GM19324 (cell line): ENCODE data around the gene TFEB.

Experiments used
- ATAC-seq: cut with Tn5 transposase; IDR thresholded peaks from one replicate; pipeline ENCODE4 v1.9.1; 2021; ENCODE audit warnings: mild to moderate bottlenecking, moderate library complexity; ENCODE audit not compliant: unreplicated experiment, low FRiP score

Gene TFEB

GRCh38 chr6:41693281-41694240 lies 41.8 kb downstream of the TFEB start:
- ATAC-seq: no peak

GRCh38 chr6:41692730-41693129 lies 42.7 kb downstream of the TFEB start:
- ATAC-seq: no peak

- no peak for ATAC-seq
Observed at GRCh38 chr6:41692080-41692675, 43.2 kb downstream of the TFEB start.

- no peak for ATAC-seq
Observed at GRCh38 chr6:41691426-41692079, 43.9 kb downstream of the TFEB start.

- ATAC-seq: no peak
Observed at GRCh38 chr6:41690541-41691330, 44.7 kb downstream of the TFEB start.

GRCh38 chr6:41689171-41690008 lies 46.0 kb downstream of the TFEB start:
- no peak for ATAC-seq

GRCh38 chr6:41688256-41688965 lies 47.0 kb downstream of the TFEB start:
- ATAC-seq: no peak

- ATAC-seq: no peak
Observed at GRCh38 chr6:41687501-41688175, 47.8 kb downstream of the TFEB start.

GRCh38 chr6:41685641-41686380 lies 49.6 kb downstream of the TFEB start:
- no peak for ATAC-seq

GRCh38 chr6:41684311-41685180 lies 50.9 kb downstream of the TFEB start:
- ATAC-seq: no peak

- ATAC-seq: no peak
Observed at GRCh38 chr6:41683523-41684310, 51.7 kb downstream of the TFEB start.

- ATAC-seq: no peak
Observed at GRCh38 chr6:41683273-41683522, 52.2 kb downstream of the TFEB start.

GRCh38 chr6:41682497-41683272 lies 52.7 kb downstream of the TFEB start:
- ATAC-seq: no peak

GRCh38 chr6:41682056-41682477 lies 53.3 kb downstream of the TFEB start:
- no peak for ATAC-seq

- ATAC-seq: no peak
Observed at GRCh38 chr6:41680182-41680965, 55.0 kb downstream of the TFEB start.
